K562 treated with DMSO at 1 percent for 48 hours (cell line): ENCODE results near the gene APOA4. TPM values are rescaled to one million over a fixed set of nuclear protein-coding genes. Genes with fewer than 3 reads are reported as not detected.

Experiments used
- total RNA-seq: library from RNA; unstranded; fragments of 300-600 nt; gene quantifications from 2 replicates; pipeline ENCODE4 v1.2.3, GENCODE V29; 2022; ENCODE audit warnings: low replicate concordance; ENCODE audit errors: extremely low read depth

Gene APOA4
- not detected in 2 replicates for total RNA-seq

DNA sequence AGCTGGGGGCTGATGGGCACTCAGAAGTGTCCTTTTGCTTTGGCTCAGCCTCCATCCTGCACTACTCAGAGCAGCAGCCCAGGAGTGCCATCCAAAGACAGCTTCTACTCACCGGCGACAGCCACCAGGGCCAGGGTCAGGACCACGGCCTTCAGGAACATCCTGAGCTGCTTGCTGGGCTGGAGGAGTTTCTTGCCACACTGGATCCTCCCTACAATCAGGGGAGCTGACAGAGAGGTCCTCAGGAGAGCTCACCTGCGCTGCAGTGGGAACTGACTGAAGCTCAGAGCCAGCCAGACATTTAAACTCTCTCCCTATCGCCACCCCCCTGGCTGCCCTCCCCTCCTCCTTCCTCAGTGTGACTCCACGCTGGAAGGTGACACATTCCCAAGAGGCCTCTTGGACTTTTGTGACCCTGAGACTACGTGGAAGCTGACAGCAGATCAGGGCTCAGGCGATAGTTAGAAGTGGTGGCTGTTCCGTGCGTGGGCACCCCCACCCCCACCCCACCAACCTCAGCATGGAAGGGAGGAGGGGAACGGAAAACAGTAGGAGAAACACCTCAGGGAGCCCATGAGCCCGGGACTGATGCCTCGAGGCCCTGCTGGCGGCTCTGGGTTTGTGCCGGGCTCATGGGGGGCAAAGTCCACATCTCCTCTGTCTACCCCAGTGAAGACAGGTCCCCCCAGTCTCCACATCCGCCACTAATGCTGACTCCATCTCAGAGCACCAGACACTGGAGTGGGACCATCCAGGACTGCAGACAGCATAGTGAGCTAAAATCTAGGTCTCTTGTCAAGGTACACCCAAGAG is at the start of gene APOA4:
Gene APOA4, minus strand, starts transcription at position 274 of the 813 bp plus-strand sequence. Its CDS starts 113 bp downstream, at position 161.

DNA sequence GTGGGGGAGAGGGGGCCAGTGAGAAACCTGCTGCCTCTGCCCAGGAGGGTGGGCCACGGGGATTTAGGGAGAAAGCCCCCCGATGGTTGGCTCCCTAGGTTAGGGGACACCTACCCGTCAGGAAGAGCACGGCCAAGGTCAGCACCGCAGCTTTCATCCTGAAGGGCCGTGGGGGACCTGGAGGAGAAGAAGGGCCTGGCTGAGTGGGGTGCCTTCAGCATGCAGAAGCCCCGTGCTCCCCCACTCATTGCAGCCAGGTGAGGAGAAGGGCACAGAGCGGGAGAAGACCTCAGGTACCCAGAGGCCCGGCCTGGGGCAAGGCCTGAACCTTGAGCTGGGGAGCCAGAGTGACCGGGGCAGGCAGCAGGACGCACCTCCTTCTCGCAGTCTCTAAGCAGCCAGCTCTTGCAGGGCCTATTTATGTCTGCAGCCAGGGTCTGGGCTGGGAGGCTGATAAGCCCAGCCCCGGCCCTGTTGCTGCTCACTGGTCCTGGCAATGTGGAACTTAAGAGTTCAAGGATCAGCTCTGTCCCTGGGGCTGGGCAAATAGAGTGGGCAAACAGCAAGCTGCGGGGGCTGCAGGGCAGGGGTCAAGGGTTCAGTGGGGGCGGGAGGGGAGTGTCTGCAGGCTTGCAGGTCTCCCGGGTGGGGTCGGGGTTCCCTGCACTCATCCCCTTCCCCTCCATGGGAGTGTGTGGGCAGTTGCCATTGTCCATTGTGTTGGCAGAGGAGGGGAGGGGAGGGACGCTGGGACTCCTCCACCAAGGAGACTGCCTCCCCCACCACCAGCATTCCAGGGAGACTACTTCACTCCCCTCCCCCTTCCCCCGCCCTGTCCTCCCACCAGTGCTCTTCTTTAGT is 14.4 kb upstream of the APOA4 start, which contains the start of gene APOA1:
Gene APOA1, minus strand, starts transcription at position 392 of the 861 bp plus-strand sequence. Its CDS starts 235 bp downstream, at position 157.

DNA sequence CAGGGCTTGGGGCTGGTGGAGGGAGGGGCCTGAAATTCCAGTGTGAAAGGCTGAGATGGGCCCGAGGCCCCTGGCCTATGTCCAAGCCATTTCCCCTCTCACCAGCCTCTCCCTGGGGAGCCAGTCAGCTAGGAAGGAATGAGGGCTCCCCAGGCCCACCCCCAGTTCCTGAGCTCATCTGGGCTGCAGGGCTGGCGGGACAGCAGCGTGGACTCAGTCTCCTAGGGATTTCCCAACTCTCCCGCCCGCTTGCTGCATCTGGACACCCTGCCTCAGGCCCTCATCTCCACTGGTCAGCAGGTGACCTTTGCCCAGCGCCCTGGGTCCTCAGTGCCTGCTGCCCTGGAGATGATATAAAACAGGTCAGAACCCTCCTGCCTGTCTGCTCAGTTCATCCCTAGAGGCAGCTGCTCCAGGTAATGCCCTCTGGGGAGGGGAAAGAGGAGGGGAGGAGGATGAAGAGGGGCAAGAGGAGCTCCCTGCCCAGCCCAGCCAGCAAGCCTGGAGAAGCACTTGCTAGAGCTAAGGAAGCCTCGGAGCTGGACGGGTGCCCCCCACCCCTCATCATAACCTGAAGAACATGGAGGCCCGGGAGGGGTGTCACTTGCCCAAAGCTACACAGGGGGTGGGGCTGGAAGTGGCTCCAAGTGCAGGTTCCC is 6.5 kb upstream of the APOA4 start, which contains the start of gene APOC3:
Gene APOC3, plus strand, starts transcription at position 383 of the 659 bp plus-strand sequence. CDS start 676 bp downstream, outside the sequence.

DNA sequence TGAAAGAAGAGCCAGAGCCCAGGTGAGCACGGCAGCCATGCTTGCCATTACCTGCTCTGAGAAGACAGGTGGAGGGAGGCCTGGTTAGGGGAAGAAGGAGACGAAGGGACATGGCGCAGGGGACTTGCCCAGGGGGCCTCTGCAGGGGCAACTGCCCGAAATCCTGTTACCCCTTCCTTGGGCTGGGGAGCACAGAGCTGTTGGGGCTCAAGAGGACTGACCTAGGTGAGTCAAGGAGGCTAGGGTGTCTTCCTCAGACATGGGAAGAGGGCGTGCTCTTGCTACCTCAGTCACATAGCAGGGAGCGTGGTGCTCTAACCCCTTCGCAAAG is 31.3 kb downstream of the APOA4 start, which contains the start of gene APOA5:
Gene APOA5, minus strand, starts transcription at position 67 of the 331 bp plus-strand sequence. Its CDS starts 19 bp downstream, at position 48.

DNA sequence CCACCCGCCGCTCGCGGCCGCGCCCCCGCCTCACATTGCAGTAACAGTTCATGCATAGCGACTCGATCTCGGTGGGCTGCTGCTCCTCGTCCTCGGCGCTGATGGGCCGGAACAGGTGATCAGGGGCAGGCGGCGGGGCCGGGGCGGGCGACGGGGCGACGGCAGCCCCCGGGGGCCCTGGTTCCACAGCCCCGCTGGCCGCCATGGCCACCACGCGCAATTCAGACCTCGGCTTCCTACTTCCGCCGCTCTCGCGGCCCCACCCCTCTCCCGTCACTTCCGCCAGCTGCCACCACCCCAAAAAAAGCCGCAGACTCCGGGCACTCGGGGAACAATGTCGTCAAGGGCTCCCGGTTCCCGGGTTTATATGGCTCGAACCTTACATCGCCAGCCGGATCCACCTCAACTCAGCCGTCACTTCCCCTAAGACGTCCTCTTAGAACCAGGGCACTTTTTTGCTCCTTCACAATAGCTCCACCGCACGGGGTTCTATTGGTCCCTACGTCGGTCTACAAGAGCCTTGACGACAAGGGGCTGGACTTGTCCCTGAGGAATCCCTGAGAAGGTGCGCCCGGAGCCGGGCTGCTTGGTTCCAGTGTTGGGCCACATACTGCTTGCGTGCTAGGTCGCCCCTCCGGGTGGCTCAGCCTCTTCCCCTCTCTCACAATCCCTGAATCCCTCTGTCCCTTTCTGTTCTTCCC is 35.2 kb downstream of the APOA4 start, which contains the start of gene ZPR1:
Gene ZPR1, minus strand, starts transcription at position 238 of the 701 bp plus-strand sequence. Its CDS starts 33 bp downstream, at position 205.

DNA sequence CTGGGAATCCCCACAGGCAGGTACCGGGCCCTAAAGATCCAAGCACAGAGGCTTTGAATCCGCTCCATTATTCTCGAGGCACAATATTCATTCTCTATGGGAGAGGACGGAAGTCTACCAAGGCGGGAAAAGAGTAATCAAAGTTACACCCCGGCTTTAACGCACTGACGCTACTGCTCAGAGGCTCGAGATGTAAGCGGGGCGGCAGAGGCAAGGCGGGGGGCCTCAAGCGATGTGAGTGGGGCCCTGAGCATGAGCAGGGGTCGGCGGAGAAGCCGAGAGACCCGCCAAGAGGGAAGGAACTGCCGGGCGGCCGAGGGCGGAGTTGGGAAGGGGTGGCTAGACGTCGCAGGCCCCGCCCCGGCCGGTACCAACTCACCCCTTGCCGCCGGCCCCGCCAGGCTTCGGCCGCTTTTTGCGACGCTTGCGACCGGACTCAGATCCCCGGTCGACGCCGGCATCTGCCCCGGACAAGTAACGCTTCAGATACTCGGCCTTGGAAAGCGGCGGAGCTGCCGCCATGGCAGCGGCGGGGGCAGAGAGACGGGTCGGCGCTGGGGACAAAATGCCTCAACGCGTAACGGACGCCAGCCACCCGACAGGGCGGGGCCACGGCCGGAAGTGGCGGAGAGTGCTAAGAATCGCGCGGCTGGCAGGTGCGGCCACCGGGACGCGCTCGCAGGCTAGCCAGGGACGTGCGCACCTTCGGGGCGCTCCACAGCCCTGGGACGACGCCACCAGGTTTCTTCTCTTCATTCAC is 50.5 kb downstream of the APOA4 start, which contains the start of gene BUD13:
Gene BUD13, minus strand, starts transcription at position 545 of the 760 bp plus-strand sequence. Its CDS starts 23 bp downstream, at position 522.

Other genes starting within 250 kb of the APOA4 start
- gene BUD13, start 50.3 kb downstream of the APOA4 start, total RNA-seq: not detected in 2 replicates
- not detected in 2 replicates for gene ZPR1, start 35.3 kb downstream of the APOA4 start, total RNA-seq
- gene APOA5, start 31.4 kb downstream of the APOA4 start, total RNA-seq: not detected in 2 replicates
- gene APOC3, start 6.6 kb upstream of the APOA4 start, total RNA-seq: not detected in 2 replicates
- not detected in 2 replicates for gene APOA1, start 14.3 kb upstream of the APOA4 start, total RNA-seq